Panc1 (cell line): ENCODE measurements around the gene ATRNL1. TPM values are rescaled to one million over a fixed set of nuclear protein-coding genes. Genes with fewer than 3 reads are reported as not detected.

Experiments used
- ATAC-seq: fragments of 200-7000 bp; cut with Tn5 transposase; 2 replicates; pipeline ENCODE4 v1.9.1; 2020; ENCODE audit warnings: mild to moderate bottlenecking, moderate library complexity
- BruUV-seq: library from RNA; stranded (reverse); fragments of 400-500 nt; replicated peaks from 2 replicates; lab custom pipeline; 2021; lab: Mats Ljungman, UMichigan
- CTCF ChIA-PET: fragments of 300-600 bp; sonication (Branson Sonifier 250); formaldehyde crosslinking; loops from one replicate; lab custom pipeline; 2022; ENCODE audit warnings: antibody characterized with exemption; lab: Charles Lee
- POLR2A ChIA-PET: fragments of 300-600 bp; sonication (Branson Sonifier 250); formaldehyde crosslinking; loops from one replicate; lab custom pipeline; 2022; ENCODE audit warnings: antibody characterized with exemption; lab: Charles Lee
- DNase-seq: peaks from one replicate; pipeline ENCODE4 v3.0.0-alpha.2; 2010; ENCODE audit warnings: low read depth, low spot score
- H3K27ac ChIP-seq: 2 replicates; pipeline ENCODE4 v1.5.1; 2011; ENCODE audit warnings: mild to moderate bottlenecking, low read length, inconsistent platforms
- H3K27me3 ChIP-seq: fragments of 200-500 bp; sonication (Bioruptor generic); 2 replicates; pipeline ENCODE4 v1.6.0; 2014; ENCODE audit warnings: low read length, inconsistent platforms; ENCODE audit not compliant: control insufficient read depth, insufficient read depth
- H3K36me3 ChIP-seq: fragments of 200-500 bp; sonication (Bioruptor generic); 2 replicates; pipeline ENCODE4 v1.5.1; 2014; ENCODE audit warnings: inconsistent platforms, mild to moderate bottlenecking, low read length, moderate library complexity; ENCODE audit not compliant: control insufficient read depth, insufficient read depth
- H3K4me1 ChIP-seq: 2 replicates; pipeline ENCODE4 v1.5.1; 2011; ENCODE audit warnings: inconsistent platforms, mild to moderate bottlenecking, low read length, moderate library complexity; ENCODE audit not compliant: control insufficient read depth, insufficient read depth
- H3K4me3 ChIP-seq, 2 experiments: 2 replicates each; pipeline ENCODE4 v1.5.1; 2011 to 2012; ENCODE audit warnings: low read depth in 2 of 2, low read length in 2 of 2, mild to moderate bottlenecking in 2 of 2, inconsistent platforms in 1 of 2, moderate library complexity in 1 of 2
- H3K9me3 ChIP-seq: fragments of 200-500 bp; sonication (Bioruptor generic); 2 replicates; pipeline ENCODE4 v1.5.1; 2014; ENCODE audit warnings: low read depth, mild to moderate bottlenecking, inconsistent platforms, low read length, moderate library complexity; ENCODE audit not compliant: control insufficient read depth, insufficient read depth
- CTCF ChIP-seq: fragments of 450-650 bp; IDR thresholded peaks from 2 replicates; pipeline ENCODE4 v1.5.1; 2017; ENCODE audit warnings: mild to moderate bottlenecking
- POLR2AphosphoS5 ChIP-seq: IDR thresholded peaks from 2 replicates; pipeline ENCODE4 v1.6.1; 2012; ENCODE audit warnings: mild to moderate bottlenecking, low read depth, low read length, moderate library complexity
- REST ChIP-seq, 2 experiments: IDR thresholded peaks; 2 replicates each; pipeline ENCODE4 v1.6.1; 2011 to 2012; ENCODE audit warnings: low read depth in 2 of 2, control low read depth in 1 of 2, low read length in 1 of 2, mild to moderate bottlenecking in 1 of 2, moderate library complexity in 1 of 2; ENCODE audit not compliant: insufficient read depth in 1 of 2
- SIN3A ChIP-seq: IDR thresholded peaks from 2 replicates; pipeline ENCODE4 v1.6.1; 2012; ENCODE audit warnings: low read depth, mild to moderate bottlenecking, low read length, moderate library complexity, borderline replicate concordance; ENCODE audit not compliant: insufficient read depth
- TCF7L2 ChIP-seq: IDR thresholded peaks from 2 replicates; pipeline ENCODE4 v1.6.1; 2011; ENCODE audit warnings: mild to moderate bottlenecking, low read depth, low read length, inconsistent platforms
- in situ Hi-C: cut with HindIII; loops from 2 replicates; pipeline ENCODE4 v1.10.0; 2016; ENCODE audit warnings: low sequenced_read_pairs, low pct_unique_long_range_greater_than_20kb
- intact Hi-C: fragments of 100-400 bp; cut with micrococcal nuclease; formaldehyde crosslinking; loops from one replicate; pipeline ENCODE4 v1.10.0; 2022; ENCODE audit not compliant: unreplicated experiment
- total RNA-seq: library from RNA; stranded (reverse); gene quantifications from one replicate; pipeline ENCODE4 v1.2.1, GENCODE V29; 2021; ENCODE audit not compliant: unreplicated experiment

The ATRNL1 gene
- total RNA-seq, 1 experiment from 2014 or later, result 17.1 TPM

DNA sequence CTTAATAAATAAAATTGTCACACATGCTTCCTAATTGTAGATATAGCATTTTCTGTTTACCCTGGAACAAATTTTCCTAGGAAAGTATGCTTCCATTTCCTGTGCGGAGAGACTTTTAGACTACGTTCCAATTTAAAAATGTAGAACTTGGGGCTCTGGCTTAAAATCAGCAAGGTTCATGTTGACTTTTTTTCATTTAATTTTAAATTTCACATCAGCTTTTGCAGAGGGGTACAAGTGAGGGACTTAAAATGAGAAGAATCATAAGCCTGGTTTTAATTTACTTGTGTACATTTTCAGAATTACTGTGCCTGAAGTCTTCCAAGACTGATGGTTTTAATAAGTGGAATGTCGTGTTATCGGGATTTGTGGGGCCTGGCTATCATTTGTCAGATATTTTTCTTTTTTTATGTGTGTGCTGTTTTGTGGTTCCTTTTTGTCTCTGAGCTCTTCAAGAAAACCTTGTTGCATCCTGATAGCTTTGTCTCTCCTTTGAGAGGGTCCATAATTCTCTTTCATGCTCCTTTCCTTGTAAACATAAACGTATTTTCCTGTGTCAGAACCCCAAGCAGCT lies 8.8 kb upstream of the ATRNL1 start:
- Histone ChIP-seq H3K4me3 (no peak overlapping the region), H3K4me1 (no peaks in the 10 kb centered on the region), H3K36me3 (no peaks in the 10 kb centered on the region), H3K27me3 (peaks cover 2% of the 10 kb centered on the region; the same call in 1 of the 2 replicates), H3K27ac (no peak overlapping the region), H3K9me3 (no peaks in the 10 kb centered on the region)
- no TSS peak for BruUV-seq
- no peak for DNase-seq
- ATAC-seq, result no peak
- in situ Hi-C loops, result no loop called here
- ChIA-PET CTCF (no interaction called here), POLR2A (no interaction called here)
- intact Hi-C loops, result no loop called here
- TF ChIP-seq CTCF (no peak), SIN3A (no peak), TCF7L2 (no peak), REST (IDR thresholded peaks at IDR 0.05; ENCODE audit: insufficient read depth in 1 of 2, low read depth in 2 of 2, low read length in 1 of 2) (no peak), POLR2AphosphoS5 (no peak)

DNA sequence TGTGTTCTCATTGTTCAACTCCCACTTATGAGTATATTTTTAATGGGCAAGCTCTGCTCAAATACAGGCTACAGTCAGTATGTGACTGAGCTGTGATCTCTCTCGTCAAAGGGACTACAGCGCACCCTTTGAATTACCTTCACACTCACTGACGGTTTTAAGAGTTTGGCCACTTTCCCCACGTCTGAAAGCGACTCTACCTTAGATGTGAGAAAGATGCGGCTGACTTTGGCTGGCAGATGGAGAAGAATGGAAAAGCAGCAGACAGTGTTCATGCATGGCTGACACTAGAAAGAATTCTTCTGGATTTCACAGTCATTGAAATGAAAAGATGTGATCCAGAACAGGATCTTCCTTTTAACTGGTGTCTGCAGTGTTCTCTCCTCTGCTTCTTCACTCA lies 2.0 kb upstream of the ATRNL1 start:
- H3K4me3 ChIP-seq, result no peak overlapping the region
- POLR2A ChIA-PET, result no interaction called here
- peaks cover 26% of the 10 kb centered on the region for H3K27me3 ChIP-seq
- TF ChIP-seq SIN3A, result no peak
- no peak for TF ChIP-seq REST (IDR thresholded peaks at IDR 0.05; ENCODE audit: insufficient read depth in 1 of 2, low read depth in 2 of 2, low read length in 1 of 2)
- no peak for TF ChIP-seq POLR2AphosphoS5
- no peak for TF ChIP-seq TCF7L2
- TF ChIP-seq CTCF, result no peak
- intact Hi-C loops, result no loop called here
- no peak overlapping the region for H3K27ac ChIP-seq
- in situ Hi-C loops, result no loop called here
- no peaks in the 10 kb centered on the region for H3K36me3 ChIP-seq
- DNase-seq (no peak), ATAC-seq (no peak)
- no peaks in the 10 kb centered on the region for H3K9me3 ChIP-seq
- H3K4me1 ChIP-seq, result peaks cover 10% of the 10 kb centered on the region; the same call in 1 of the 2 replicates
- CTCF ChIA-PET, result no interaction called here
- no TSS peak for BruUV-seq
